ENCODE measurements around the gene OSER1. TPM values are rescaled to one million over a fixed set of nuclear protein-coding genes. Genes with fewer than 3 reads are reported as not detected.

Gene OSER1
- total RNA-seq, 1 donor from 2014 or later, result 35.9 TPM

DNA sequence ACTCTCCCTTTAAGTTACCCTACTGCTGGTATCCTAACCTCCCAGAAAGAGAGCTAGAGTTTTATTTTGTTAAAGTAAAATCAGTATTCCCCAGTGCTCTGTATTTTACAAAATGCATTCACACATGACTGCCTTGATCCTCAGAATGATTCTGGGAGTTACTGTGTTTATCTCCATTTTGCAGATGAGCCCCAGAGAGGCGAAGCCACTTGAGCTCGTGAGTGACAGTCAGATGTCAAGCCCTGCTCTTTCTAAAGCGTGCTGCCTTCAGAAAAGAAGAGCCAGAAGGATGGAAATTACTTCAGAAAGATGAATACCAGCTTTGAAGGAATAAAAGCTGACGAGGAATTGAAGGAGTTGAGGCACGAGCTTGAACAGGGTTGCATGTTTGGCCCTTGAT, 14.1 kb upstream of the OSER1 start:
- DNase-seq, result no peak

DNA sequence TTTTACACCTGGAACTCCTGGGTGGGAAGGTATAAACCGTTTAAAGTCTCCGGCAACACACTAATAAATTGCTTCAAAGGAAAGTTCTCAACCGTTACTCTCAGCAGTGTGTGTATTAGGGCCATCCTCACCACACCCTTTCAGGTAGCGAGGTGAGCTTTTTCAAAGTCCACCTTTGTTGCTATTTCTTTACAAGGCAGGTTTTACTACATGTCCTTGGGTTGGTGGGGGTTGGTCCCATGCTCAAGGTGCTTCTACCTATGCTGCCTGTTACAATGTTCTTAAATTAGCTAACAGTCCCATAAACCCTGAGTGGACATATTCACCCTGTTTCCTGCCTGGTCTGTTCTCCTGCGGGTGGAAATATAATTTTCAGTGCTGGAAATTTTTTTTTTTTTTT, 13.2 kb upstream of the OSER1 start:
- DNase-seq, result no peak

DNA sequence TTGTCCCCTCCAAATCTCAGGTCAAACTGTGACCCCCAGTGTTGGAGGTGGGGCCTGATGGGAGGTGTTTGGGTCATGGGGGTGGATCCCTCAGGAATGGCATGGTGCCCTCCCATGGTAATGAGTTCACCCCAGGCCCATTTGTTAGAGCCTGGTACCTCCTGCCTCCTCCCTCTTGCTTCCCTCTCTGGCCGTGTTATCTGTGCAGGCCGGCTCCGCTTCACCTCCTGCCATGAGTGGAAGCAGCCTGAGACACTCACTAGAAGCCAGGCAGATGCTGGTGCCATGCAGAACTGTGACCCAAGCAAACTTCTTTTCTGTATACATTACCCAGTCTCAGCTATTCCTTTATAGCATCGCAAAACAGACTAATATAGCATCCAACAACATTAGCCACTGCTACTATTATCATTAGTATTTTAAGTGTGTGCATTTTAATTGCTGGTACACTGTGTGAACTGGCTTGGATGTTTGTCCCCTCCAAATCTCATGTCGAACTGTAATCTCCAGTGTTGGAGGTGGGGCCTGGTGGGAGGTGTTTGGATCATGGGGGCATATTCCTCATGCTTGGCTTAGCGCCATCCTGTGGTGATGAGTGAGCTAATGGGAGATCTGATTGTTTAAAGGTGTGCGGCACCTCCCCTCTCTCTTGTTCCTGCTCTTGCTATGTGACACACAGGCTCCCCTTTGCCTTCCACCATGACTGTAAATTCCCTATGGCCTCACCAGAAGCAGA, 12.2 kb upstream of the OSER1 start:
- no peak for DNase-seq

DNA sequence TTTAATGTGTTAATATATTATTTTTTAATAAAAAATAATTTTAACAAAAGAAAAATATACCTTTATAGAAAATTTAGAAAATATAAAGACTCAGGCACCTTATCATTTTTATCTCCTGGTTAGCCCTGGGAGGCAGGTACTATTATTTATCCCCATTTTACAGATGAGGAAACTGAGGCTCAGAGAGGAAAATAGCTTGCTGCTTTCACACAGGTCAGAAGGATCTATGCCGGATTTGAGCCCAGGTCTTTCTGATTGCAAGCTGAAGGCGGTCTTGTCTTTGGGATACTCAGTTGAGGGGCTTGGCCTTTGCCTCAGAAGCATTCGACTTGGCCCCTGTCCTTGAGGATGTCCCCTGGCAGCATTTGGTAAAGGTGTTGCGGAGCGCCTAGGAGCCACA, 11.5 kb upstream of the OSER1 start:
- no peak for DNase-seq

DNA sequence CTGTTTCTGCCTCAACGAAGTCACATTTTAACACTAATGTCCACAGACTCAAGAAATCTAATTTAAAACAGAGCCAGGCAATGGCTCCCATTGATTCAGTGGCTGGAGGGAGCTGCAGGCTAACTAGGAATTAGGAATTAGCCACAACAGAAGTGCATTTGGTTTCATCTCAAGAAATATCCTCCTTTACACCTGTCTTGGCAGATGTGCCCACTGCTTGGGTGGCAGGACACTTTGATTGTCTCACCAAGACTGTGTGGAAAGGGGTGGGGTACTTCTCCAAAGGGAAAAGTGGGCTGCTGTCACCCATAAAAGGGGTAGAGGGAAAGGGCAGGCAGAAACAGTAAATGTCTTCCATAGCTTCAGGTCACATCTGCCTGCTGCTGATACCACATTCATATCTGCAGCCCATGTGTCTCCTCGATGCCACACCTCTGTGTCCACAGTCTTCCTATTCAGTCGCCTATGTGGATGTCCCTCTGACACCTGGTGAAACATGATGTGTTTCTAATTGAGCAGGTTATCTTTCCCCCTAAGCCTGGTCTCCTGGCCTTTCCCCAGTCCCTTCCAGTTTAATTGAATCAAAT, 10.9 kb upstream of the OSER1 start:
- DNase-seq, result no peak

DNA sequence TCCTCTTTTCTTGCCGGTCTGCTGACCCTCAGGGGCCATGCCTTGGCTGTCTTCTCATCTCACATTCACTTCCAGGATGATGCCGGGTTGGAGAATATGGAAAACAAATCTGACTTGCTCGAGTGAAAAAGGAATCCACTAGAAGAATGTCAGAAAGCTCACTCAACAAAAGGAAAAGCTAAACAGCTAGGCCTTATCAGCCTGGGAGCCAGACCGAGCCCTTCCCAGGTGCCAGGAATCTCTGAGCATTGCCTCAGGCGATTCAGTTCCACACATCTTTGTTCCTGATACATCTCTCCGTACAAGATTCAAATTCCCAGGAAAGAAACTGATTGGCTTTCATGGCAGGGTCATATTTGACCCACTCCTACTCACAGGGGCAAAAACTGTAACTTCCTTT, 9.2 kb upstream of the OSER1 start:
- DNase-seq, result no peak

DNA sequence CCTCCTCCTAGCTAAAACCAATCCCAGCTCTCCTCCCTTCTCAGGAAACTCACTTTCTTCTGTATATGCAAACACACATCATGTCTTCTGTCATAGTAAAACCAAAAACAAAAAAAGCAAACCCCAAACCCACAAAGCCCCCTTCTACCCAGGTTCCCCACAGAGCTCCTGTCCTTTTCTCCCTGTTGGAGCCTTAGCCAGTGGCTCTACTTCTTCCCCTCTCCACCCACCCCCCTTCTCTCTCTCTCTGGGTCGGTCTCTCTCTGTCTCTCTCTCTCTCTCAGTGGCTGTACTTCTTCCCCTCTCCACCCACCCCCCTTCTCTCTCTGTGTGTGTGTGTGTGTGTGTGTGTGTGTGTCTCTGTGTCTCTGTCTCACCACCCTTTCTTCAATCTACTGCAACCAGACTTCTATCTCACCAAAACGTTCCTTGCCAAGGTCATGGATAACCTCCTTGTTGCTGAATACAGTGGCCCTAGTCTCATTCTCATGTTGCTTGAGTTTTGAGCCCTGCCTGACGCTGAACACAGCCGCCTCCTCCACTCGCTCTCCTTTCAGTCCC, 8.7 kb upstream of the OSER1 start:
- DNase-seq, result no peak

DNA sequence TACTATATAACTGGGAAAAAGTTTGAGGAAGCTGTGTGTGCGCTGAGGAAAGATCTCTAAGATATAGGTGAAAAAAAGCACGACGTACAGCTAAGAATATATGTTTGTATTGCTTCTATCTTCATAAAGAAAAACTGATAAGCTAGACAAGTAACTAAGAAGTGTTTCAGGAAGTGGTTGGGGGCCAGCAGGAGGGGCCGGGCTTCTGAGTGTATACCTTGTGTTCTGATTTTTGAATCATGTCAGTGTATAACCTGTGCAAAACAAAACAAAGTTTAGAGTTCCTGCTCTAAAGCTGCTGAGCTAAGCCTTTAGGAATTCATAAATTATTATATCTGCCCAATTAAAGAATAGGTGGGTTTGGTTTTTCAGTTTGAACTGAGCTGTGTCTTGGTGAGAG, 7.9 kb upstream of the OSER1 start:
- no peak for DNase-seq

DNA sequence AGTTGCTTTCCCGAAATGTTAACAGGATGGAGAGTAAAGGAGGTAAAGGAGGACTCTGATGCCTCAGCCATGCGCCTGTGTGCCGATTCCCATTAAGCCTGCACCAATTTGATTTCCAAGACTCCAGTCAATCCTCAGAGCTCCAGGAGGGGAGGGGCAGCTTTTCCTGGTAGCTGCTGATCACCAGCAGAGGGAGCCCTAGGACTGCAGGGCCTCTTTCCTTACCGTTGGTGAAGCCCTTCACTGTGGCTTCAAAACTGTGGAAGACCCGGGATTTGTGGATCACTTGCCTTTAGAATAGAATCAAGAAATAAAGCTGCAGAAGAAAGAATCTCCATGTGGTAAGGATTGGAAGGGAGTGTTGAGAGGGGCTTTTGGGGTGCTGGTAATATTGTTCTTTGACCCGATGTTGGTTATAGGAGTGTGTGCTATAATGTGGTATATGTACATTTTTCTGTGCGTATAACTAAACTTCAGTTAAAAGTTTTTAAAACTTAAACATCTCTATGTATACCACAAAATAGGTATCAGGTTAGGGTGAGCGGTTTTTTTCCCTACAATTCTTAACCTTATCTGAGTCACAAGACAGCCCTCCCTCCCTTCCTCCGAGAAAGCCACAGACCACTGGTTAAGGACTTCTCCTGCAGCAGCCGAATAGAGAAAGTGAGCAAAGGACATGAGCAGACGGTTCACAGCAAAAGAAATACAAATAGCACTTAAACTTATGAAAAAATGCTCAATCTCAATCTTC, 6.9 kb upstream of the OSER1 start:
- DNase-seq, result peak; percentile 34

DNA sequence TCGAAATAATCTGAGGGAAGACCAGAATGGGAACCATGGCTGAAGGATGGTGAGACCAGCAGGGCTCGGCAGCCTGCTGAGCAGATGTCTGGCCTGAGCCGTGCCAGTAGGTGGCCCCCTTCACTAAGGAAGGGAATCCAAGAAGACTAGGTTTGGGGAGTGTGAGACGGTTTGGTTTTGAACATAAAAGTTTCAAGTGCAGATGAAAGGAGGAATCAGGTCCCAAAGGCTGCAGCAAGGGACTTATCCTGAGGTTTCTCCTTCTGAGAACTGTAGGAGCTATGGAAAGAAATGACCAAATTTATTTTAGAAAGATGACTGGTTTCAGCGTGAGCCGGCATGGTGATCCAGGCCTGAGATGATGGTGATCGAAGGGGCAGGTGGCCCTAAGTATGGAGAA, 4.6 kb upstream of the OSER1 start:
- DNase-seq, result peak; percentile 46

DNA sequence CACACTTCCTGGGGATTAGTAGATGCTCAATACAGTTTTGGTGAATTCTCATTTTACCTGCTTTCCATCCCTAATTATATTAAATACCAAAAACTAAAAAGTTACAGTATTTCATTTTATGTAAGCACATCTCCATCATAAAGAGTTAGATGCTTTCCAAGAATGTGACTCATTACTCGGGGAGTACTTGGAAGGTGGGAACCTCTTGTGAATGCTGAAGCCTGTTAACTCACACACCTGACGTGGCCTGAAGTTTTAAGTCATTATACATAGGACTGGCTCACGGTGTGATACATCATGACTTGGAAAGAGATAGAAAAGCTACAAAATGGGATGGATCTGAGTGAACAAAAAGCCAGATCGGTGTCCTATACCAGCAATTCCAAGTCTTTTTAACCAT, 2.2 kb upstream of the OSER1 start:
- no peak for DNase-seq

DNA sequence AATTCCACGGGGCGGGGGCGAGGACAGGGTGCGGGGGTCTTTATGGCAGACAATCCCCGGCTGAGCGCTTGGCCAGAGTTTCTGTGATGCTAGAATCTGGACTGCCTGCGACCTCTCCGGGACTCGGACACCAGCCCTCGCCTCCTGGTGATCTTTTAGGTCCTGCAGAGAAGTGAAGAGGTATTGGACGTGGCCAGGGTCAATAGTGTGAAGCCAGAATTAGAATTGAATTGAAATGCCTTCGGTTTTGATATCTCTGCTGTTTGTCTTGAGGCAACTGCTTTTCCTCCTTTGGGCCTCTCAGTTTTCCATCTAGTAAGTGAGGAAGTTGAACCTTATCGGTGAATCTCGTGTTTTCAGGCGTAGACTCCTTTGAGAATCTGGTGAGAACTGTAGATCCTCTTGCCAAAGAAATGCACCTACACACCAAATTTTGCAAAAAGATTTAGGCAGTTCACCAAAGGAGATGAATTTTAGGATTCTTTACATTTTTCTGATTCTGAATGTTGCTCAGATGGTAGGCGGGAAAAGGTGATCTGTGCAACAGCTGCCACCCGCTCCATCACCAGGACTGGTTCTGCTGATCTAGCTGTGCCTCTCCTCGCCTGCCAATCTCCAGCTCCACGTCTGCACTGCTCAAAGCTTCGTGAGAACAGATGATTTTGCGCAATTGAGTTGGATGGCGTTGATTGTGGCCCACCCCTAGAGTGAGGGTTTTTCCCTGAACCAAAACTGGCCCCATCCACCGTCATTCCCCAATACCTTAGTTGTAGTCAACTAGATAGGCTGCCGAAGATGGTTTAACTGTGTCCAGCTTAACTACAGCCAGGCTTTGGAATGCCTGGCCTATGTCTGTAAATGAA, 837 bp upstream of the OSER1 start:
- peak; percentile 9 for DNase-seq

DNA sequence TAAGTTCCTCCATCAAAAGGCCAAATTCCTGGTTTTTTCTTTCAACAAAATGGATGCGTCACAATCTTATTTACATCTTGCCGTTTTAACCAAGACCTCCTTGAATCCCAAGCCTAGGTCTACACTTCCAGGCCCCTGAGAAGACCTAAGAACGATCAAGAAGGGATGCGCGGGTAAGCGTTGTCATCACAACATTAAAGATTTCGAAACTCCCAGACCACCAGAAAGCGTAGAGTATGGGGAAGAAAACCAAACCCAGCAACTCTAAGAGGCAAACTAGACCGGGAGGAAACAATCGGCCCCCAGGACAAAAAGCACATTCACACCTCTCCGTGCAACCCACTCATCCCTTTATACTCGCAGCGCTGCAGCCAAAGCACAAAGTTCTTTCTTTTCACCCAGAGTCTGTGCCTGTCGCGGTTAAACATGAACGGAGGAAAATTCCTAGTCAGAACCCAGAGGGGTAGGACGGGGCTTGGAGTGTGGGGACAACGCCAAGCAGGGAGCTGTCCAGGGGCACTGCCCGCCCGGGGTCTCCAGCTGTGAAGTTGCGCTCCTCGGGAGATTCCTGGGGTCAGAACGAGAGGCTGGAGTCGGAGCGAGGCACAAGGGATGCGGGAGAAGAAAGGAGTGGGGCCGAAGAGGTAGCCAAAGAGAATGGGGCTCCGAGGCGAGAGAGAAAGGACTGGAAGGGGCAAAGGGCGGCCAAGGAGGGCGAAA, 725 bp downstream of the OSER1 start:
- DNase-seq, result no peak

DNA sequence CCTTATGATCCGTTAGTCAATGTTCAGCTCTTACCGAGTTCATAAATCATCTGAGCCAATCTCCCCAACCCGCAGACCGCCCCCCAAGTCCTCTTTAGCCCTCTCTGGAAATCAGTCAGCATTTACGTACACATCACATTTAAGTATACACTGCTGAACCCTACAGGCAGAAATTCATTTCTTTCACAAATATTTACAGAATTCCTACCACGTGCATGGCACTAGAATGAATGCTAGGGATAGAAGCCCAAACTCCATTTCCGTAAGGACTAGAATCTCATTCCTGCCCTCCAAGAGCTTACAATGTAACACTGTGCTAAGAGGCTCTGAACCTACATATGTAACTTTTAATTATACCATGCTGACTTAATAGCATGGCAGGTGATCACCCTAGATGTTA, 1.8 kb downstream of the OSER1 start:
- no peak for DNase-seq

DNA sequence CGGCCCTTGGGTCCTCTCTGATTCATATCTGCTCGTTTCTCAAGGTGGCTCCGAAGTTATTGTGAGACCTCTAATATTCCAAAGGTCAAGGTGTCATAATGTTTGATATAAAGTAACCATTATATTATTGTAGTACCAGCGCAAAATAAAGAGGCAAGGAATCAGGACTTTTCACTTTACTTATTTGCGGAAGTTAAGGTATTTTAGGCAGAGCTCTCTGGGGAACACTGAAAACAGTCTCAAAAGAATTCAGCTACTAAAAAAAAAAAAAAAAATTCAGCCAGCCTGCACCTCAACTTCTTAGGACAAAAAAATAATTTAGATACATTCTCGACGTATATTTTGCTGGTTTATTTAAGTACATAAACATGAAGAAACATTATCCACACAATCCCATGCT, 2.4 kb downstream of the OSER1 start:
- DNase-seq, result no peak

DNA sequence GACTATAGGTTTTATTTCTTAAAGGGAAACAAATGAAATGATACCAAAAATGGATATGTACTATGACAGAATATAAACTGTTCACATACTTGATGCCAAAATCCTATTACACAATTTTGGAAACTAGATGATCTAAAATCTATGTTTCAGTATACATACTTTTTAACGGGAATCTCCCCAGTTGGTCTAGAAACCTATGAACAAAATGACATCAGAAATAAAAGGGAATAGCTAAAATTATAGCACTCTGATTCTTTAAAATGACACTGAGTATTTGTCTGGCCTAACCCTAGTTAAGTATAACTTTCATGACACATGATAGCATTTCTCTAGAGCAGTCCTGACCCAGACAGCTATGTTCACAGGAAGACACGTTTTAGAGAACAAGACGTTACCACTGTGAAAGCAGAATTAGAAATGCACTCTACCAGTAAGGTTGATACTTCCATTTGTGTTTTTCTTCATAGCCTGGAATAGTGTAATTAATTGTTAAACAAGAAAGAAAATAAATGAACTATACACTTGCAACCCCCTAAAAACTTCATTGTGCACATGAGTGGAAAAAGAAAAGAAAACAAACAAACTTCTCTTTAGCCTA, 3.3 kb downstream of the OSER1 start:
- no peak for DNase-seq

DNA sequence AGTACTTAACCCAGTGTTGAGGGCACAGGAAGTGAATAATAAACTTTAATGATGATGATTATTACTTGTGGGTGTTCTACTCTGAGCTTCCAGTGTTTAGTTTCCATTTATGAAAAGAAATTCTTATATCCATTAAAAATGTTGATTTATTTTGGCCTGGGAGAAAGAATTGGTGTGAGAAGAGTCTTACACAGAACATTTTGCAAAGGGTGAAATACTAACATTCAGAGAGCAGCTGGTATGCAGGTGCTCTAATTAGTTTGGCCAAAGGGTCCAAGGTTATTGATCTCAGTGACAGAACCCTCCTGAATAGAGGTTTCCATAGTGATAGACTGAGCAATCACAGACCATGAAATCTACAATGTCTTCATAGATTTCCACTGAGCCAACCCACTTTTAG, 4.4 kb downstream of the OSER1 start:
- no peak for DNase-seq

DNA sequence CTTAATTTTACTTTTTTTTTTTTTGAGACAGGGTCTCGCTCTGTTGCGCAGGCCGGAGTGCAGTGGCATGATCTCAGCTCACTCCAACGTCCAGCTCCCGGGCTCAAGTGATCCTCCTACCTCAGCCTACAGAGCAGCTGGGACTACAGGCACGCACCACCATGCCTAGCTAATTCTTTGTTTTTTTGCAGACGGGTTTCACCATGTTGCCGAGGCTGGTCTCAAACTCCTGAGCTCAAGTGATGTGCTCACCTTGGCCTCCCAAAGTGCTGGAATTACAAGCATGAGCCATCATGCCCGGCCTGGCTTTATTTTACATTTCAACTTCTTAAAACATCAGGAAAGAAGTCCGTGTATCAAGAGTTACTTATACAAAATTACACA, 5.7 kb downstream of the OSER1 start:
- DNase-seq, result no peak

DNA sequence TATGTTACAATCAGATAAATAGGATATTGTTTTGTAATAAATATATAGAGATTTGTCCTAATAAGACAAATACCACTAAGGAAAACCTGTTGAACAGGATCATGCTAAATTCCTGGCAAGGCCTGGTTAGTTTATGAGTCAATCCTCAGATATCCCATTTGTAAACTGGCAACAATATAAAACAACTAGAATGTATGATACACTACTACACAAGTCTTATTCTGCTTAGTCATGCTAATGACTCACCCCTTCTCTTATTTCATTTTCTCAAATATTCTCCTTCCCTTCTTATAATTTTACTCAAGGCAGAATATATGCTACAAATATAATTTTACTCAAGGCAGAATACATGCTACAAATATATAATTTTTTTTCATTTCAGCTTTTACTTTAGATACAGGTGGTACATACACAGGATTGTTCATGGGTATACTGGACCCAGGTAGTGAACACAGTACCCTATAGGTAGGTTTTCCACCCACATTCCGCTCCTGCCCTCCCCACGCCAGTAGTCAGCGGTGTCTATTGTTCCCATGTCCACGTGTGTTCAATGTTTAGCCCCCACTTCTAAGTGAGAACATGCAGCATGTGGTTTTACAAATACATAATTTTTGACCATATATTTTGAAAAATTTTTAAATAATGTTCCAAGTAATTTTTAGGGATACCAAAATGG, 6.3 kb downstream of the OSER1 start:
- no peak for DNase-seq

DNA sequence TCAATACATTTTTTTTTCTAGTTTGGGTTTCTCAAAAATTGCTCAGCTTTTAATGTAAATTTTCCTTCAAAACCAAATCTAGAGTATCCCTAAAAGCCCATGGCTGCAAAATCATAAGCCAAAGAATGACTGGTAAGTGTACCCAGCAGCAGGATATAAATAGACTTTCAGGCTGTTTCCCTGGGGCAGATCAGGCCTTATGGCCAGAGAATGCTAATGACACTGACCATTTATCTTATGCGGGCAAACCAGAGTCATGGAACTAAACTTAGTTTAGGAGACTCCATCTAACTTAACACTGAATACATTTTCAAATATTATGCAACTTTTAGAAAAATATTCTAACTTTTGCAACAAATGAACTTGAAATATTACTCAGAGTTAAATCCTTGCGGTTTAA, 7.4 kb downstream of the OSER1 start:
- DNase-seq, result no peak

DNA sequence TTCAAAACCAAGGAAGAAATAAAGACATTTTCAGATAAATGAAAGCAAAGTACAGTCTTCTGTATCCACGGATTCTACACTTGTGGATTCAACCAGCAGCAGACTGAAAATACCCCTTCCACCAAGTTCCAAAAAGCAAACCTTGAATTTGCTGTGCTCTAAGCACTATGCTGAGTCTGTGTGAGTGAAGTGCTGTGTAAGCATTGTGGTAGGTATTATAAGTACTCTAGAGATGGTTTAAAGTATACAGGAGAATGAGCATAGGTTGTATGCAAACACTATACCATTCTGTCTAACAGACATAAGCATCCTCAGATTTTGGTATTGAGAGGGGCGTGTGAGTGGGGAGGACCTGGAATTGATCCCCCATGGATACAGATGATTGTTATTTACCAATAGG, 9.6 kb downstream of the OSER1 start:
- no peak for DNase-seq

Data from occipital lobe (tissue), 2 donors.